GM10248 (cell line): Measurements from ENCODE around the gene MAP4.

ENCODE experiments used
- CTCF ChIA-PET: fragments of 300-600 bp; sonication (Branson Sonifier 250); formaldehyde crosslinking; extraction: SDS; loops from one replicate; lab custom pipeline; 2021; ENCODE audit warnings: antibody characterized with exemption; lab: Yijun Ruan, JAX
- POLR2A ChIA-PET: fragments of 350-650 bp; sonication (Branson Sonifier 250); formaldehyde crosslinking; extraction: SDS; loops from one replicate; lab custom pipeline; 2020; ENCODE audit warnings: antibody characterized with exemption; lab: Yijun Ruan, JAX
- DNase-seq: peaks from one replicate; pipeline ENCODE4 v3.0.0; 2012; ENCODE audit errors: extremely low spot score
- TF ChIP-seq, protein P1 (sequence below): IDR thresholded peaks from 2 replicates; pipeline ENCODE4 v1.5.1; 2012; ENCODE audit warnings: mild to moderate bottlenecking, low read depth; ENCODE audit errors: extremely low read depth, missing control alignments, control extremely low read depth

MAP4 gene

GRCh38 chr3:47877290-47877689, 138.9 kb downstream of the MAP4 start:
- TF ChIP-seq, protein P1, sequence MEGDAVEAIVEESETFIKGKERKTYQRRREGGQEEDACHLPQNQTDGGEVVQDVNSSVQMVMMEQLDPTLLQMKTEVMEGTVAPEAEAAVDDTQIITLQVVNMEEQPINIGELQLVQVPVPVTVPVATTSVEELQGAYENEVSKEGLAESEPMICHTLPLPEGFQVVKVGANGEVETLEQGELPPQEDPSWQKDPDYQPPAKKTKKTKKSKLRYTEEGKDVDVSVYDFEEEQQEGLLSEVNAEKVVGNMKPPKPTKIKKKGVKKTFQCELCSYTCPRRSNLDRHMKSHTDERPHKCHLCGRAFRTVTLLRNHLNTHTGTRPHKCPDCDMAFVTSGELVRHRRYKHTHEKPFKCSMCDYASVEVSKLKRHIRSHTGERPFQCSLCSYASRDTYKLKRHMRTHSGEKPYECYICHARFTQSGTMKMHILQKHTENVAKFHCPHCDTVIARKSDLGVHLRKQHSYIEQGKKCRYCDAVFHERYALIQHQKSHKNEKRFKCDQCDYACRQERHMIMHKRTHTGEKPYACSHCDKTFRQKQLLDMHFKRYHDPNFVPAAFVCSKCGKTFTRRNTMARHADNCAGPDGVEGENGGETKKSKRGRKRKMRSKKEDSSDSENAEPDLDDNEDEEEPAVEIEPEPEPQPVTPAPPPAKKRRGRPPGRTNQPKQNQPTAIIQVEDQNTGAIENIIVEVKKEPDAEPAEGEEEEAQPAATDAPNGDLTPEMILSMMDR, result no peak
- ChIA-PET CTCF (interaction anchor here (1.0 to 1.2 kb wide), 3 partner anchors 9 to 31 kb away, joined by 3 read pairs; no protein-coding TSS in a partner anchor), POLR2A (no interaction called here)
- no peak for DNase-seq

GRCh38 chr3:47874913-47875312, 141.3 kb downstream of the MAP4 start:
- CTCF ChIA-PET, result interaction anchor here (1.0 to 2.3 kb wide), 4 partner anchors 9 to 259 kb away, joined by 3 to 8 read pairs (median 4); no protein-coding TSS in a partner anchor
- POLR2A ChIA-PET, result no interaction called here

GRCh38 chr3:47874438-47874837, 141.8 kb downstream of the MAP4 start:
- TF ChIP-seq, protein P1, result no peak
- ChIA-PET CTCF (interaction anchor here (1.0 to 2.3 kb wide), 5 partner anchors 9 to 258 kb away, joined by 3 to 8 read pairs (median 3); no protein-coding TSS in a partner anchor), POLR2A (no interaction called here)
- DNase-seq, result no peak

More at GRCh38 chr3:47874913-47875312, 141.3 kb downstream of the MAP4 start:
- no peak for DNase-seq
- TF ChIP-seq, protein P1, result no peak

DNA sequence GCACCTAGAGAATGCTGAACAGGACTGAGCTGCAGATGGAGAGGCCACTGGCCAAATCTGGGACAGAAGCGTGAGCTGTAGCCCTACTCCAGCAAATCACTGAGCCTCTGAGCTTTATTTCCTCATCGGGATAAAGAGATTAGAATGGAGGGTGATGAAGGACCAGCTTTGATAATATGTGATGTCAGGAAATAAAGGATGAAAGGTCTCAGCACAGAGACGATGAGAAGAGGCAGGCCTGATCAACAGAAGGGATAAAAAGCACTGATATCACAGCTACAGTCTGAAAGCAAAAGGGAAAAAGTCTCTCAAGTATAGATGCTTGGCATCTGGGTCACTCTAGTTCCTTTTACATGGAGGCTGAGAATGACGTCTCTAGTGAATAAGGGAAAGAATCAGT, 143.3 kb downstream of the MAP4 start:
- POLR2A ChIA-PET, result no interaction called here
- CTCF ChIA-PET, result interaction anchor here (0.6 to 2.0 kb wide), 4 partner anchors 117 to 346 kb away, joined by 3 to 5 read pairs (median 4); no protein-coding TSS in a partner anchor
- TF ChIP-seq, protein P1, result no peak
- no peak for DNase-seq

- TF ChIP-seq, protein P1, result no peak
- ChIA-PET POLR2A (no interaction called here), CTCF (interaction anchor here (1.2 kb wide), 1 partner anchor 287 kb away, joined by 3 read pairs; no protein-coding TSS in a partner anchor)
- DNase-seq, result no peak
These were observed 144.8 kb downstream of the MAP4 start for GRCh38 chr3:47871389-47871788.

DNA sequence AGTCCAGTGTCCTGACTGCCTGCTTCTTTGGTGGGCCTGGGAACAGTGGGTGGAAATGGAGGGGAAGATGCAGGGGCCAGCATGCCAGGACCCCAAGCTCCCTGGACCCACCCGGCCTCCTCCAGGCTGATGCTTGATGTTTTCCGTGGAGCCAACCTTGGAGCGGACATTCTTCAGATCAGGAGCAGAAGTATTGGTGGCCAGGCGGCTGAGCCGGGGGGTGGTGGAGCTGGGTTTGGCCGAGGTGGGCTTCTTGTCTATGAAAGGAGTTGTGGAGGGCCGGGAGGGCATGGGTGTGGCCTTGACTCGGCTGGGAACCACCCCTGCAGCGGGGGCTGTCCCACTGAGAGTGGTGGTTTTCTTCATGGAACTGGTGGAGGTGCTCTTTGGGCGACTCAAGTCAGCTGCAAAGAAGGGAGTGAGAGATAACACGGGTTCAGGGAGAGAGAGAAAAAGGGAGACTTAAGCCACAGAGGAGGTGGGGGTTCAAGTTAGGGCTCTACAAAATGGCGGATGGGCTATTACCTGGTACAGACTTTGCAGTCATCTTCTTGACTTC, 145.4 kb downstream of the MAP4 start:
- TF ChIP-seq, protein P1, result no peak

More for the DNA sequence above, 145.4 kb downstream of the MAP4 start:
- no peak for DNase-seq
- ChIA-PET CTCF (no interaction called here), POLR2A (no interaction called here)
